PFSK-1 (cell line): ENCODE data around the gene EXPH5.

Source experiments
- POLR2AphosphoS5 ChIP-seq: IDR thresholded peaks from 2 replicates; pipeline ENCODE4 v1.6.1; 2012; ENCODE audit warnings: low read depth, mild to moderate bottlenecking, control low read depth, low read length, moderate library complexity
- SIN3A ChIP-seq: IDR thresholded peaks from 2 replicates; pipeline ENCODE4 v1.6.1; 2012; ENCODE audit warnings: mild to moderate bottlenecking, low read length, moderate library complexity, borderline replicate concordance; ENCODE audit not compliant: insufficient read depth
- TAF1 ChIP-seq: IDR thresholded peaks from 2 replicates; pipeline ENCODE4 v1.6.1; 2012; ENCODE audit warnings: low read length, control low read depth, borderline replicate concordance; ENCODE audit not compliant: insufficient read depth

DNA sequence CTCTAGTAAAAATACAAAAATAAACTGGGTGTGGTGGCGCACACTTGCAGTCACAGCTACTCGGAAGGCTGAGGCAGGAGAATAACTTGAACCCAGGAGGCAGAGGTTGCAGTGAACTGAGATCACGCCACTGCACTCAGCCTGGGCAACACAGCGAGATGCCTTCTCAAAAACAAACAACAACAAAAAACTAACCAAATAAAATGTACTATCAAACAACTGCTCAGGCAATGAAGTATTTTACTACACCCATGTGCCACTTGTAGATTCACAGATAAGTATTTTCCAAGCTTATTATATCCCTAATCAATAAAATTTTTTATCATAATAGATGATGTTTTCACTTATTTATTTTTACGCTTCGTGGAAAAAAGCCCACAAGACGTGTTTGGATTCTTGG is 127.2 kb downstream of the EXPH5 start:
- TF ChIP-seq SIN3A, result no peak
- TF ChIP-seq POLR2AphosphoS5, result no peak
- no peak for TF ChIP-seq TAF1
